ENCODE measurements around the gene CCDC175.

The CCDC175 gene

GRCh38 chr14:59490756-59491155 lies 85.9 kb downstream of the CCDC175 start:
- TF ChIP-seq FOXP2 (optimal IDR thresholded peaks at IDR 0.05; ENCODE audit: borderline replicate concordance, extremely low read depth, extremely low read length, insufficient read depth), result no peak
- TF ChIP-seq TAF1 (IDR thresholded peaks at IDR 0.05; ENCODE audit: borderline replicate concordance, insufficient read depth, low read length), result no peak
- TF ChIP-seq SIN3A (IDR thresholded peaks at IDR 0.05; ENCODE audit: borderline replicate concordance, insufficient read depth, low read length), result no peak
- no peak for TF ChIP-seq POLR2AphosphoS5 (IDR thresholded peaks at IDR 0.05; ENCODE audit: low read depth, low read length)
- TF ChIP-seq REST (IDR thresholded peaks at IDR 0.05; ENCODE audit: insufficient read depth in 1 of 2, low read depth in 2 of 2, low read length in 2 of 2), result no peak

GRCh38 chr14:59484639-59485175 lies 91.9 kb downstream of the CCDC175 start:
- TF ChIP-seq POLR2AphosphoS5 (IDR thresholded peaks at IDR 0.05; ENCODE audit: low read depth, low read length) (no peak), REST (IDR thresholded peaks at IDR 0.05; ENCODE audit: insufficient read depth in 1 of 2, low read depth in 2 of 2, low read length in 2 of 2) (no peak), TAF1 (IDR thresholded peaks at IDR 0.05; ENCODE audit: borderline replicate concordance, insufficient read depth, low read length) (no peak), SIN3A (IDR thresholded peaks at IDR 0.05; ENCODE audit: borderline replicate concordance, insufficient read depth, low read length) (no peak), FOXP2 (optimal IDR thresholded peaks at IDR 0.05; ENCODE audit: borderline replicate concordance, extremely low read depth, extremely low read length, insufficient read depth) (no peak)

- TF ChIP-seq FOXP2 (optimal IDR thresholded peaks at IDR 0.05; ENCODE audit: borderline replicate concordance, extremely low read depth, extremely low read length, insufficient read depth), result peak; percentile 57
- no peak for TF ChIP-seq TAF1 (IDR thresholded peaks at IDR 0.05; ENCODE audit: borderline replicate concordance, insufficient read depth, low read length)
- no peak for TF ChIP-seq SIN3A (IDR thresholded peaks at IDR 0.05; ENCODE audit: borderline replicate concordance, insufficient read depth, low read length)
- peak; percentile 83 for TF ChIP-seq POLR2AphosphoS5 (IDR thresholded peaks at IDR 0.05; ENCODE audit: low read depth, low read length)
- peak in 1 of 2 experiments; percentile 52; a peak in 1 of 4 replicates for TF ChIP-seq REST (IDR thresholded peaks at IDR 0.05; ENCODE audit: insufficient read depth in 1 of 2, low read depth in 2 of 2, low read length in 2 of 2)
Observed at GRCh38 chr14:59483819-59484638, 92.6 kb downstream of the CCDC175 start, which contains the start of the genes JKAMP and L3HYPDH. Gene JKAMP (plus strand): TSS chr14:59484517. CDS start chr14:59484590, 73 bp downstream. Gene L3HYPDH (minus strand): TSS chr14:59484408. CDS start chr14:59484316, 92 bp downstream.

- no peak for TF ChIP-seq FOXP2 (optimal IDR thresholded peaks at IDR 0.05; ENCODE audit: borderline replicate concordance, extremely low read depth, extremely low read length, insufficient read depth)
- no peak for TF ChIP-seq SIN3A (IDR thresholded peaks at IDR 0.05; ENCODE audit: borderline replicate concordance, insufficient read depth, low read length)
- no peak for TF ChIP-seq POLR2AphosphoS5 (IDR thresholded peaks at IDR 0.05; ENCODE audit: low read depth, low read length)
Observed at GRCh38 chr14:59483363-59483762, 93.2 kb downstream of the CCDC175 start.

- TF ChIP-seq REST (IDR thresholded peaks at IDR 0.05; ENCODE audit: insufficient read depth in 1 of 2, low read depth in 2 of 2, low read length in 2 of 2) (no peak), FOXP2 (optimal IDR thresholded peaks at IDR 0.05; ENCODE audit: borderline replicate concordance, extremely low read depth, extremely low read length, insufficient read depth) (no peak), POLR2AphosphoS5 (IDR thresholded peaks at IDR 0.05; ENCODE audit: low read depth, low read length) (no peak), SIN3A (IDR thresholded peaks at IDR 0.05; ENCODE audit: borderline replicate concordance, insufficient read depth, low read length) (no peak), TAF1 (IDR thresholded peaks at IDR 0.05; ENCODE audit: borderline replicate concordance, insufficient read depth, low read length) (no peak)
Observed at GRCh38 chr14:59482541-59483331, 93.9 kb downstream of the CCDC175 start.
